WTC11 (cell line): ENCODE measurements around the gene GPR37L1. TPM values are rescaled to one million over a fixed set of nuclear protein-coding genes. Genes with fewer than 3 reads are reported as not detected.

Experiments
- ATF2 ChIP-seq: sonication (generic); formaldehyde crosslinking; IDR thresholded peaks from 2 replicates; pipeline ENCODE4 v1.8.1; 2022; ENCODE audit warnings: low read depth, missing genetic modification reagents, borderline replicate concordance
- ATF3 ChIP-seq: sonication (generic); formaldehyde crosslinking; conservative IDR thresholded peaks from 2 replicates; pipeline ENCODE4 v1.8.1; 2022; ENCODE audit warnings: mild to moderate bottlenecking, missing genetic modification reagents
- ATF6 ChIP-seq: sonication (generic); formaldehyde crosslinking; IDR thresholded peaks from 2 replicates; pipeline ENCODE4 v1.8.1; 2023; ENCODE audit warnings: mild to moderate bottlenecking, missing genetic modification reagents
- CDX4 ChIP-seq: fragments of 250-450 bp; sonication (Bioruptor Pico); IDR thresholded peaks from 2 replicates; pipeline ENCODE4 v1.9.0; 2021; ENCODE audit warnings: moderate library complexity, mild to moderate bottlenecking, inconsistent platforms, borderline replicate concordance
- CREB1 ChIP-seq: sonication (generic); formaldehyde crosslinking; IDR thresholded peaks from 2 replicates; pipeline ENCODE4 v1.8.0; 2023; ENCODE audit warnings: mild to moderate bottlenecking, missing genetic modification reagents
- CTCF ChIP-seq: fragments of 200-600 bp; IDR thresholded peaks from 2 replicates; pipeline ENCODE4 v1.8.0; 2022; ENCODE audit warnings: antibody characterized with exemption
- ELF4 ChIP-seq: sonication (generic); formaldehyde crosslinking; IDR thresholded peaks from 2 replicates; pipeline ENCODE4 v1.8.1; 2022; ENCODE audit warnings: low read depth, mild to moderate bottlenecking, moderate library complexity, missing genetic modification reagents
- EMX1 ChIP-seq: fragments of 250-450 bp; sonication (Bioruptor Pico); IDR thresholded peaks from 2 replicates; pipeline ENCODE4 v1.8.0; 2021; ENCODE audit warnings: mild to moderate bottlenecking
- FOXK1 ChIP-seq: sonication (generic); formaldehyde crosslinking; IDR thresholded peaks from 2 replicates; pipeline ENCODE4 v1.8.0; 2022; ENCODE audit warnings: mild to moderate bottlenecking, moderate library complexity, missing genetic modification reagents
- HMGA2 ChIP-seq: fragments of 250-450 bp; sonication (Bioruptor Pico); IDR thresholded peaks from 2 replicates; pipeline ENCODE4 v1.4.0; 2021; ENCODE audit warnings: mild to moderate bottlenecking, moderate library complexity
- HMGXB4 ChIP-seq: sonication (generic); formaldehyde crosslinking; IDR thresholded peaks from 2 replicates; pipeline ENCODE4 v1.8.1; 2023; ENCODE audit warnings: mild to moderate bottlenecking, moderate library complexity, missing genetic modification reagents
- IRF2 ChIP-seq: sonication (generic); formaldehyde crosslinking; IDR thresholded peaks from 2 replicates; pipeline ENCODE4 v1.8.0; 2022; ENCODE audit warnings: low read depth, missing genetic modification reagents, borderline replicate concordance
- KAT7 ChIP-seq: sonication (generic); formaldehyde crosslinking; IDR thresholded peaks from 2 replicates; pipeline ENCODE4 v1.8.1; 2023; ENCODE audit warnings: missing genetic modification reagents, mild to moderate bottlenecking, borderline replicate concordance
- MAX ChIP-seq: sonication (generic); formaldehyde crosslinking; IDR thresholded peaks from 2 replicates; pipeline ENCODE4 v1.8.0; 2022; ENCODE audit warnings: mild to moderate bottlenecking, missing genetic modification reagents
- MXD4 ChIP-seq: fragments of 250-450 bp; sonication (Bioruptor Pico); IDR thresholded peaks from 2 replicates; pipeline ENCODE4 v1.8.0; 2021; ENCODE audit warnings: mild to moderate bottlenecking, moderate library complexity, borderline replicate concordance
- MYBL2 ChIP-seq: sonication (generic); formaldehyde crosslinking; IDR thresholded peaks from 2 replicates; pipeline ENCODE4 v1.8.1; 2023; ENCODE audit warnings: mild to moderate bottlenecking, moderate library complexity, missing genetic modification reagents
- NR3C1 ChIP-seq: sonication (generic); formaldehyde crosslinking; conservative IDR thresholded peaks from 2 replicates; pipeline ENCODE4 v1.8.1; 2023; ENCODE audit warnings: low read depth, mild to moderate bottlenecking, missing genetic modification reagents
- OVOL2 ChIP-seq: fragments of 250-450 bp; sonication (Bioruptor Pico); IDR thresholded peaks from 2 replicates; pipeline ENCODE4 v1.9.0; 2021; ENCODE audit warnings: mild to moderate bottlenecking, borderline replicate concordance
- RELA ChIP-seq: sonication (generic); formaldehyde crosslinking; IDR thresholded peaks from 2 replicates; pipeline ENCODE4 v1.8.1; 2022; ENCODE audit warnings: missing genetic modification reagents, mild to moderate bottlenecking, borderline replicate concordance
- TP53 ChIP-seq: sonication (generic); formaldehyde crosslinking; IDR thresholded peaks from 2 replicates; pipeline ENCODE4 v1.8.1; 2023; ENCODE audit warnings: mild to moderate bottlenecking, missing genetic modification reagents
- USF1 ChIP-seq: sonication (generic); formaldehyde crosslinking; IDR thresholded peaks from 2 replicates; pipeline ENCODE4 v1.8.0; 2022; ENCODE audit warnings: mild to moderate bottlenecking, missing genetic modification reagents
- ZBTB21 ChIP-seq: sonication (generic); formaldehyde crosslinking; IDR thresholded peaks from 2 replicates; pipeline ENCODE4 v1.8.1; 2023; ENCODE audit warnings: mild to moderate bottlenecking, missing genetic modification reagents, borderline replicate concordance
- ZNF423 ChIP-seq: fragments of 250-450 bp; sonication (Bioruptor Pico); IDR thresholded peaks from 2 replicates; pipeline ENCODE4 v2.1.2; 2022; ENCODE audit warnings: mild to moderate bottlenecking, moderate library complexity
- ZNF512 ChIP-seq: sonication (generic); formaldehyde crosslinking; IDR thresholded peaks from 2 replicates; pipeline ENCODE4 v1.8.1; 2022; ENCODE audit warnings: missing genetic modification reagents, borderline replicate concordance
- ZNF671 ChIP-seq: fragments of 250-450 bp; sonication (Bioruptor Pico); IDR thresholded peaks from 2 replicates; pipeline ENCODE4 v1.8.0; 2021; ENCODE audit warnings: mild to moderate bottlenecking
- ZSCAN18 ChIP-seq: fragments of 250-450 bp; sonication (Bioruptor Pico); IDR thresholded peaks from 2 replicates; pipeline ENCODE4 v2.1.2; 2022; ENCODE audit warnings: mild to moderate bottlenecking, moderate library complexity
- total RNA-seq: library from RNA; stranded (reverse); gene quantifications from 3 replicates; pipeline ENCODE4 v1.2.3, GENCODE V29; 2021

Gene GPR37L1
- total RNA-seq, 1 experiment from 2014 or later, result 0.07 TPM

GRCh38 chr1:202144402-202145067 is 21.8 kb downstream of the GPR37L1 start, which contains the start of gene ARL8A (continued):
- TF ChIP-seq ATF2 (CRISPR knock-in tag) (no peak), TP53 (CRISPR knock-in tag) (0 out of 2 replicates have a peak, but pooled peaks have one; percentile 16), ELF4 (no peak), MYBL2 (CRISPR knock-in tag) (no peak), ZSCAN18 (no peak), MAX (CRISPR knock-in tag) (peak; percentile 44; the same call in 1 of the 2 replicates), ZNF423 (CRISPR knock-in tag) (peak; percentile 71), ATF3 (CRISPR knock-in tag) (no peak), ATF6 (CRISPR knock-in tag) (no peak), ZBTB21 (no peak), HMGA2 (CRISPR knock-in tag) (no peak), CREB1 (CRISPR knock-in tag) (no peak), KAT7 (CRISPR knock-in tag) (0 out of 2 replicates have a peak, but pooled peaks have one; percentile 80), FOXK1 (CRISPR knock-in tag) (0 out of 2 replicates have a peak, but pooled peaks have one; percentile 17), MXD4 (CRISPR knock-in tag) (no peak), IRF2 (CRISPR knock-in tag) (no peak), NR3C1 (CRISPR knock-in tag) (no peak), CDX4 (CRISPR knock-in tag) (no peak), EMX1 (CRISPR knock-in tag) (no peak), ZNF512 (CRISPR knock-in tag) (no peak), USF1 (CRISPR knock-in tag) (no peak), CTCF (no peak), RELA (no peak), HMGXB4 (CRISPR knock-in tag) (0 out of 2 replicates have a peak, but pooled peaks have one; percentile 57), OVOL2 (CRISPR knock-in tag) (no peak), ZNF671 (CRISPR knock-in tag) (no peak)
